ENCODE results near the gene FHIT.

- TF ChIP-seq EZH2 (IDR thresholded peaks at IDR 0.05; ENCODE audit: insufficient read depth, poor library complexity, severe bottlenecking): no peak
- TF ChIP-seq EZH2phosphoT487 (IDR thresholded peaks at IDR 0.05; ENCODE audit: insufficient read depth, low read depth): no peak
These were observed 816.9 kb downstream of the FHIT start for GRCh38 chr3:60434323-60434722.

Data from GM23248 (cell line).